ENCODE measurements around the gene CCDC141.

DNA sequence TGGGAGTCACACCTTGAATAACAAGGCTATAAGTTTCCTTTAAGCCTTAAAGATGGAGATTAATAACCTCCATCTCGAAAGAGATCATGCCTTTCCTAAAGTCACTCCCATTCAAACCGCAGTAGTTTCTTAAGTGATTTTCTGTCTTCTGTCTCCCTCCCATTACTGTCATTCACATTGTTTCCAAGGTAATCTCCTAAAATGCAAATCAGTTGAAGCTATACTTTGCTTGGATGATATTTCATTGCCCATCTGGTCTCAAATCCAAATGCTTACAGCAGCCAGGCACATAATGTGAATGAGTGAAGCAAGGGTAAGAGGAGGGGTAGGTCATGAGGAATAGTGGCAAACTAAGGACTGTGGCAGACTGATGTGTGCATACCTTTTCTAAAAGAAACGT lies 116.4 kb downstream of the CCDC141 start:
- TF ChIP-seq SUZ12 (IDR thresholded peaks at IDR 0.05; ENCODE audit: extremely low read depth, insufficient read depth, insufficient read length) (no peak), ZNF274 (IDR thresholded peaks at IDR 0.05; ENCODE audit: low read depth, low read length) (no peak), YY1 (IDR thresholded peaks at IDR 0.05; ENCODE audit: insufficient read depth, insufficient read length) (no peak)

All from NT2/D1 (cell line).